K562 (cell line): Measurements from ENCODE around the gene CEP131. TPM values are rescaled to one million over a fixed set of nuclear protein-coding genes. Genes with fewer than 3 reads are reported as not detected.

ENCODE experiments used
- BRD9 ChIP-seq: fragments of 450-650 bp; IDR thresholded peaks from 2 replicates; pipeline ENCODE4 v1.6.1; 2018; ENCODE audit warnings: low read depth; ENCODE audit not compliant: partially characterized antibody
- ETS2 ChIP-seq: IDR thresholded peaks from 2 replicates; pipeline ENCODE4 v1.6.1; 2016; ENCODE audit warnings: borderline replicate concordance, missing genetic modification characterization, mild to moderate bottlenecking, moderate library complexity, missing compliant biosample characterization; ENCODE audit not compliant: poor library complexity, severe bottlenecking
- ETV5 ChIP-seq: sonication (generic); formaldehyde crosslinking; IDR thresholded peaks from 2 replicates; pipeline ENCODE4 v1.4.0; 2020; ENCODE audit warnings: low read depth, mild to moderate bottlenecking, missing genetic modification reagents
- LCOR ChIP-seq: sonication (generic); formaldehyde crosslinking; IDR thresholded peaks from 2 replicates; pipeline ENCODE4 v1.8.0; 2022; ENCODE audit warnings: mild to moderate bottlenecking, missing genetic modification reagents
- MEF2D ChIP-seq: conservative IDR thresholded peaks from 2 replicates; pipeline ENCODE4 v1.6.1; 2016; ENCODE audit warnings: low read depth, missing genetic modification characterization, missing compliant biosample characterization
- NFATC3 ChIP-seq: fragments of 450-650 bp; IDR thresholded peaks from 2 replicates; pipeline ENCODE4 v1.6.1; 2017; ENCODE audit warnings: mild to moderate bottlenecking
- POLR2AphosphoS5 ChIP-seq: IDR thresholded peaks from 2 replicates; pipeline ENCODE4 v1.6.1; 2011; ENCODE audit warnings: mild to moderate bottlenecking, low read depth, low read length, moderate library complexity; ENCODE audit not compliant: control insufficient read depth, insufficient read depth
- RBBP5 ChIP-seq: fragments of 200-600 bp; sonication (generic); IDR thresholded peaks from 2 replicates; pipeline ENCODE4 v1.6.1; 2012; ENCODE audit warnings: borderline replicate concordance, mild to moderate bottlenecking, low read length, control low read depth, inconsistent platforms; ENCODE audit not compliant: insufficient read depth, poor library complexity, severe bottlenecking
- ZBTB7A ChIP-seq: IDR thresholded peaks from 2 replicates; pipeline ENCODE4 v1.6.1; 2011; ENCODE audit warnings: low read depth, mild to moderate bottlenecking, low read length, moderate library complexity, borderline replicate concordance; ENCODE audit not compliant: control insufficient read depth
- ZNF324 ChIP-seq: fragments of 250-450 bp; sonication (Bioruptor Pico); IDR thresholded peaks from 2 replicates; pipeline ENCODE4 v1.4.0; 2020; ENCODE audit warnings: mild to moderate bottlenecking
- ZNF436 ChIP-seq: fragments of 250-450, 450-650 bp; sonication (Bioruptor Pico); formaldehyde crosslinking; IDR thresholded peaks from 2 replicates; pipeline ENCODE4 v1.7.0; 2020; ENCODE audit warnings: mild to moderate bottlenecking
- polyA plus RNA-seq, 8 experiments: library from polyadenylated mRNA; depleted of rRNA in 4 of 8; stranded (reverse) in 5 of 8; unstranded in 3 of 8; fragments of >200 nt; fragmentation: Nextera tagmentation in 2 of 8; fragmentation: Illumina TruSeq in 1 of 8; extraction: Ambion mirVana in 2 of 8; extraction: Trizol in 1 of 8; gene quantifications; 2 replicates each; pipeline versions ENCODE4 v1.2.1 to v1.2.3, GENCODE V29; 2011 to 2014; ENCODE audit warnings: inconsistent platforms in 1 of 8, missing spikeins in 1 of 8
- total RNA-seq, 7 experiments: library from RNA; depleted of rRNA in 6 of 7; stranded (reverse); fragments of >200 nt in 6 of 7; fragmentation: Illumina TruSeq in 2 of 7; extraction: Trizol in 2 of 7; gene quantifications; 2 replicates each; pipeline versions ENCODE4 v1.2.1 to v1.2.3, GENCODE V29; 2011 to 2021; ENCODE audit warnings: low replicate concordance in 1 of 7
- TF ChIP-seq, protein P1 (sequence below), 2 experiments: fragments of 450-650 bp; formaldehyde crosslinking in 1 of 2; IDR thresholded peaks; 2 replicates each; pipeline versions ENCODE4 v1.4.0 to v1.6.1; 2014 to 2020; ENCODE audit warnings: mild to moderate bottlenecking in 2 of 2, borderline replicate concordance in 1 of 2, low read depth in 1 of 2
- TF ChIP-seq, protein P2 (sequence below): sonication (generic); formaldehyde crosslinking; IDR thresholded peaks from 2 replicates; pipeline ENCODE4 v1.4.0; 2020; ENCODE audit warnings: mild to moderate bottlenecking, missing genetic modification reagents
- TF ChIP-seq, protein P3 (sequence below): fragments of 250-450 bp; sonication (Bioruptor Pico); IDR thresholded peaks from 2 replicates; pipeline ENCODE4 v1.8.0; 2022; ENCODE audit warnings: inconsistent platforms

CEP131 gene
- total and polyA plus RNA-seq, 9 of the 15 experiments (the other 6 are each of a cell fraction or from before 2014, with no cell fraction given) = 0.24 to 21.2 (median 2.3) TPM

DNA sequence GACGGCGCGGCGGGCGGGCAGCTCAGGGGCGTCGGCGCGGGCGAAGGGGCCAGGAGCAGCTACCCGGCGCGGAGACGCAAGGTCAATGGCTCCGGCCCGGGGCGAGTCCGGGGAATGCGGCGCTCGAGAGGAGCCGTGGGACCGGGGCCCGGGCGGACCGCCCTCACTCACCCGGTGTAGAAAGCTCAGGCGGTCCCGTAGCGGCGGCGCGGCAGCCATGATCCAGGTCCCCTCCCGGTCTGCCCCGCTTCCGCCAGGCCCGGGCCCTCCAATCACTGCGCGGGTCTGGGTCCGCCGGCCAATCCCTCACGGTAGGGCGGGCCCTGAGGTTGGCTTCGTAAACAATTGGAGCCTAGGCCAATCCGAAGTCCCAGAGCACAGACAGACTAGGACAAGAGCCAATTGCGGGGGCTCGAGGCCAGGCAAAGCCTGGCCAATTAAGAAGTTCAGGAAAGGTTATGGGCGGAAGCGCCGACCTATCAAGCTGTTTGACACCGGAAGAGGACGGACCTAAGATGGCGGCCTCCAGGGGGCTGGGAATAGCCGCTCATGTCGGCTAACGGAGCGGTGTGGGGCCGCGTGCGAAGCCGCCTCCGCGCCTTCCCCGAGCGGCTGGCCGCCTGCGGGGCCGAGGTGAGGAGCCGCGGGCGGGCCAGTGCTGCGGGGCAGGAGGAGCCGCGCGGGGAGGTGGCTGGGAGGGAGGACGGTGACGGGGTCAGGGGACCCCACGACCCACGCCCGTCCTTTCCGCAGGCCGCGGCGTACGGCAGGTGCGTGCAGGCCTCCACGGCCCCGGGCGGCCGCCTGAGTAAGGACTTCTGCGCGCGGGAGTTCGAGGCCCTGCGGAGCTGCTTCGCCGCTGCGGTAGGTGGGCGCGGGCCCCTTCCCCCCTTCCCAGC lies 16.3 kb upstream of the CEP131 start, which contains the start of the genes NDUFAF8 and TEPSIN (continued):
- TF ChIP-seq, protein P1, sequence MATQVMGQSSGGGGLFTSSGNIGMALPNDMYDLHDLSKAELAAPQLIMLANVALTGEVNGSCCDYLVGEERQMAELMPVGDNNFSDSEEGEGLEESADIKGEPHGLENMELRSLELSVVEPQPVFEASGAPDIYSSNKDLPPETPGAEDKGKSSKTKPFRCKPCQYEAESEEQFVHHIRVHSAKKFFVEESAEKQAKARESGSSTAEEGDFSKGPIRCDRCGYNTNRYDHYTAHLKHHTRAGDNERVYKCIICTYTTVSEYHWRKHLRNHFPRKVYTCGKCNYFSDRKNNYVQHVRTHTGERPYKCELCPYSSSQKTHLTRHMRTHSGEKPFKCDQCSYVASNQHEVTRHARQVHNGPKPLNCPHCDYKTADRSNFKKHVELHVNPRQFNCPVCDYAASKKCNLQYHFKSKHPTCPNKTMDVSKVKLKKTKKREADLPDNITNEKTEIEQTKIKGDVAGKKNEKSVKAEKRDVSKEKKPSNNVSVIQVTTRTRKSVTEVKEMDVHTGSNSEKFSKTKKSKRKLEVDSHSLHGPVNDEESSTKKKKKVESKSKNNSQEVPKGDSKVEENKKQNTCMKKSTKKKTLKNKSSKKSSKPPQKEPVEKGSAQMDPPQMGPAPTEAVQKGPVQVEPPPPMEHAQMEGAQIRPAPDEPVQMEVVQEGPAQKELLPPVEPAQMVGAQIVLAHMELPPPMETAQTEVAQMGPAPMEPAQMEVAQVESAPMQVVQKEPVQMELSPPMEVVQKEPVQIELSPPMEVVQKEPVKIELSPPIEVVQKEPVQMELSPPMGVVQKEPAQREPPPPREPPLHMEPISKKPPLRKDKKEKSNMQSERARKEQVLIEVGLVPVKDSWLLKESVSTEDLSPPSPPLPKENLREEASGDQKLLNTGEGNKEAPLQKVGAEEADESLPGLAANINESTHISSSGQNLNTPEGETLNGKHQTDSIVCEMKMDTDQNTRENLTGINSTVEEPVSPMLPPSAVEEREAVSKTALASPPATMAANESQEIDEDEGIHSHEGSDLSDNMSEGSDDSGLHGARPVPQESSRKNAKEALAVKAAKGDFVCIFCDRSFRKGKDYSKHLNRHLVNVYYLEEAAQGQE (IDR thresholded peaks at IDR 0.05; ENCODE audit: borderline replicate concordance) = no peak
- TF ChIP-seq, protein P1 (CRISPR knock-in tag; IDR thresholded peaks at IDR 0.05; ENCODE audit: low read depth) = peak; percentile 83
- TF ChIP-seq, protein P2, sequence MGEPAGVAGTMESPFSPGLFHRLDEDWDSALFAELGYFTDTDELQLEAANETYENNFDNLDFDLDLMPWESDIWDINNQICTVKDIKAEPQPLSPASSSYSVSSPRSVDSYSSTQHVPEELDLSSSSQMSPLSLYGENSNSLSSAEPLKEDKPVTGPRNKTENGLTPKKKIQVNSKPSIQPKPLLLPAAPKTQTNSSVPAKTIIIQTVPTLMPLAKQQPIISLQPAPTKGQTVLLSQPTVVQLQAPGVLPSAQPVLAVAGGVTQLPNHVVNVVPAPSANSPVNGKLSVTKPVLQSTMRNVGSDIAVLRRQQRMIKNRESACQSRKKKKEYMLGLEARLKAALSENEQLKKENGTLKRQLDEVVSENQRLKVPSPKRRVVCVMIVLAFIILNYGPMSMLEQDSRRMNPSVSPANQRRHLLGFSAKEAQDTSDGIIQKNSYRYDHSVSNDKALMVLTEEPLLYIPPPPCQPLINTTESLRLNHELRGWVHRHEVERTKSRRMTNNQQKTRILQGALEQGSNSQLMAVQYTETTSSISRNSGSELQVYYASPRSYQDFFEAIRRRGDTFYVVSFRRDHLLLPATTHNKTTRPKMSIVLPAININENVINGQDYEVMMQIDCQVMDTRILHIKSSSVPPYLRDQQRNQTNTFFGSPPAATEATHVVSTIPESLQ = no peak
- TF ChIP-seq NFATC3 (no peak), BRD9 (no peak), ETV5 (peak; percentile 59; the same call in 1 of the 2 replicates), ETS2 (tag) (no peak), RBBP5 (peak; percentile 95), POLR2AphosphoS5 (peak; percentile 60), ZNF324 (CRISPR knock-in tag) (no peak), MEF2D (tag) (no peak), ZNF436 (CRISPR knock-in tag) (no peak), ZBTB7A (peak; percentile 72; the same call in 1 of the 2 replicates), LCOR (CRISPR knock-in tag) (0 out of 2 replicates have a peak, but pooled peaks have one; percentile 40)
- TF ChIP-seq, protein P3, sequence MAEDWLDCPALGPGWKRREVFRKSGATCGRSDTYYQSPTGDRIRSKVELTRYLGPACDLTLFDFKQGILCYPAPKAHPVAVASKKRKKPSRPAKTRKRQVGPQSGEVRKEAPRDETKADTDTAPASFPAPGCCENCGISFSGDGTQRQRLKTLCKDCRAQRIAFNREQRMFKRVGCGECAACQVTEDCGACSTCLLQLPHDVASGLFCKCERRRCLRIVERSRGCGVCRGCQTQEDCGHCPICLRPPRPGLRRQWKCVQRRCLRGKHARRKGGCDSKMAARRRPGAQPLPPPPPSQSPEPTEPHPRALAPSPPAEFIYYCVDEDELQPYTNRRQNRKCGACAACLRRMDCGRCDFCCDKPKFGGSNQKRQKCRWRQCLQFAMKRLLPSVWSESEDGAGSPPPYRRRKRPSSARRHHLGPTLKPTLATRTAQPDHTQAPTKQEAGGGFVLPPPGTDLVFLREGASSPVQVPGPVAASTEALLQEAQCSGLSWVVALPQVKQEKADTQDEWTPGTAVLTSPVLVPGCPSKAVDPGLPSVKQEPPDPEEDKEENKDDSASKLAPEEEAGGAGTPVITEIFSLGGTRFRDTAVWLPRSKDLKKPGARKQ (CRISPR knock-in tag) = no peak
